ENCODE data around the gene GTF3C1. TPM values are rescaled to one million over a fixed set of nuclear protein-coding genes. Genes with fewer than 3 reads are reported as not detected.

Gene GTF3C1
- total RNA-seq, 2 donors from 2014 or later = 164 to 233 TPM

GRCh38 chr16:27444470-27444869, 105.2 kb downstream of the GTF3C1 start:
- intact Hi-C loops (cut with DNase I) = no loop called here
- H3K36me3 ChIP-seq = no peaks in the 10 kb centered on the region
- H3K9me3 ChIP-seq = no peaks in the 10 kb centered on the region
- 90% methylated on average over 5 of the region's 5 CpGs for WGBS
- no peak overlapping the region for H3K27ac ChIP-seq
- no peaks in the 10 kb centered on the region for H3K27me3 ChIP-seq (replicated peaks; ENCODE audit: insufficient read depth)
- no peaks in the 10 kb centered on the region for H3K4me1 ChIP-seq (replicated peaks)
- H3K4me3 ChIP-seq = no peak overlapping the region
- DNase-seq (ENCODE audit: low spot score) = no peak
- TF ChIP-seq CTCF (IDR thresholded peaks at IDR 0.05) (no peak), POLR2AphosphoS5 (IDR thresholded peaks at IDR 0.05) (no peak), POLR2A (IDR thresholded peaks at IDR 0.05) (no peak)

GRCh38 chr16:27444015-27444414, 105.7 kb downstream of the GTF3C1 start:
- Histone ChIP-seq H3K27ac (no peak overlapping the region), H3K4me3 (no peak overlapping the region), H3K36me3 (no peaks in the 10 kb centered on the region), H3K4me1 (replicated peaks) (no peaks in the 10 kb centered on the region), H3K9me3 (no peaks in the 10 kb centered on the region), H3K27me3 (replicated peaks; ENCODE audit: insufficient read depth) (no peaks in the 10 kb centered on the region)
- intact Hi-C loops (cut with DNase I) = no loop called here
- 55% methylated on average over 2 of the region's 2 CpGs for WGBS
- no peak for DNase-seq (ENCODE audit: low spot score)
- TF ChIP-seq POLR2A (IDR thresholded peaks at IDR 0.05) (no peak), CTCF (IDR thresholded peaks at IDR 0.05) (no peak), POLR2AphosphoS5 (IDR thresholded peaks at IDR 0.05) (no peak)

- Histone ChIP-seq H3K4me1 (replicated peaks) (no peaks in the 10 kb centered on the region), H3K36me3 (no peaks in the 10 kb centered on the region), H3K27ac (no peak overlapping the region), H3K4me3 (no peak overlapping the region), H3K27me3 (replicated peaks; ENCODE audit: insufficient read depth) (no peaks in the 10 kb centered on the region), H3K9me3 (no peaks in the 10 kb centered on the region)
- intact Hi-C loops (cut with DNase I) = no loop called here
- TF ChIP-seq POLR2AphosphoS5 (IDR thresholded peaks at IDR 0.05) = no peak
- TF ChIP-seq POLR2A (IDR thresholded peaks at IDR 0.05) = no peak
- no peak for TF ChIP-seq CTCF (IDR thresholded peaks at IDR 0.05)
- 86% methylated on average over 8 of the region's 8 CpGs for WGBS
- DNase-seq (ENCODE audit: low spot score) = no peak
Measured at GRCh38 chr16:27441998-27442397, 107.7 kb downstream of the GTF3C1 start.

GRCh38 chr16:27441276-27441675, 108.4 kb downstream of the GTF3C1 start:
- DNase-seq (ENCODE audit: low spot score) = no peak
- H3K27me3 ChIP-seq (replicated peaks; ENCODE audit: insufficient read depth) = no peaks in the 10 kb centered on the region
- no peak for TF ChIP-seq CTCF (IDR thresholded peaks at IDR 0.05)
- no peak for TF ChIP-seq POLR2AphosphoS5 (IDR thresholded peaks at IDR 0.05)
- TF ChIP-seq POLR2A (IDR thresholded peaks at IDR 0.05) = no peak
- H3K27ac ChIP-seq = no peak overlapping the region
- 84% methylated on average over 5 of the region's 5 CpGs for WGBS
- no peak overlapping the region for H3K4me3 ChIP-seq
- intact Hi-C loops (cut with DNase I) = no loop called here
- no peaks in the 10 kb centered on the region for H3K36me3 ChIP-seq
- H3K4me1 ChIP-seq (replicated peaks) = no peaks in the 10 kb centered on the region
- no peaks in the 10 kb centered on the region for H3K9me3 ChIP-seq

GRCh38 chr16:27439271-27440018, 110.3 kb downstream of the GTF3C1 start:
- Histone ChIP-seq H3K27me3 (replicated peaks; ENCODE audit: insufficient read depth) (no peaks in the 10 kb centered on the region), H3K4me1 (replicated peaks) (no peaks in the 10 kb centered on the region), H3K36me3 (no peaks in the 10 kb centered on the region), H3K9me3 (no peaks in the 10 kb centered on the region), H3K4me3 (no peak overlapping the region), H3K27ac (no peak overlapping the region)
- intact Hi-C loops (cut with DNase I) = no loop called here
- no peak for TF ChIP-seq POLR2AphosphoS5 (IDR thresholded peaks at IDR 0.05)
- no peak for TF ChIP-seq CTCF (IDR thresholded peaks at IDR 0.05)
- TF ChIP-seq POLR2A (IDR thresholded peaks at IDR 0.05) = no peak
- 68% methylated on average over 18 of the region's 18 CpGs for WGBS
- no peak for DNase-seq (ENCODE audit: low spot score)
